NCI-H748 treated with DMSO at 0.1 percent for 48 hours (cell line): ENCODE results near the gene SNX30.
A peak's percentile ranks its signal among the peaks of the same experiment; 100 is the strongest.

Source experiments
- DNase-seq: peaks from one replicate; lab custom pipeline; 2025; lab: John Stamatoyannopoulos, UW

The SNX30 gene

GRCh38 chr9:112822618-112823017 is 72.1 kb downstream of the SNX30 start:
- DNase-seq = no peak

- no peak for DNase-seq
These were observed 72.7 kb downstream of the SNX30 start for GRCh38 chr9:112823257-112823656.

- no peak for DNase-seq
These were observed 80.8 kb downstream of the SNX30 start for GRCh38 chr9:112831281-112831851.

- no peak for DNase-seq
These were observed 81.4 kb downstream of the SNX30 start for GRCh38 chr9:112831969-112832368.

- DNase-seq = no peak
These were observed 82.5 kb downstream of the SNX30 start for GRCh38 chr9:112833081-112833480.

GRCh38 chr9:112836394-112836793 is 85.8 kb downstream of the SNX30 start:
- no peak for DNase-seq

- no peak for DNase-seq
These were observed 87.8 kb downstream of the SNX30 start for GRCh38 chr9:112838342-112838741.

GRCh38 chr9:112839331-112839730 is 88.8 kb downstream of the SNX30 start:
- no peak for DNase-seq

- DNase-seq = no peak
These were observed 90.7 kb downstream of the SNX30 start for GRCh38 chr9:112841261-112841660.

- no peak for DNase-seq
These were observed 92.0 kb downstream of the SNX30 start for GRCh38 chr9:112842555-112842954.

GRCh38 chr9:112844771-112845542 is 94.4 kb downstream of the SNX30 start:
- DNase-seq = peak; percentile 54

- DNase-seq = no peak
These were observed 96.2 kb downstream of the SNX30 start for GRCh38 chr9:112846528-112847488.

- no peak for DNase-seq
These were observed 98.0 kb downstream of the SNX30 start for GRCh38 chr9:112848316-112849151.

GRCh38 chr9:112849363-112849922 is 98.9 kb downstream of the SNX30 start:
- no peak for DNase-seq

GRCh38 chr9:112850840-112851239 is 100.3 kb downstream of the SNX30 start:
- DNase-seq = no peak

GRCh38 chr9:112852741-112853504 is 102.4 kb downstream of the SNX30 start:
- DNase-seq = no peak

GRCh38 chr9:112853882-112854585 is 103.5 kb downstream of the SNX30 start:
- no peak for DNase-seq

GRCh38 chr9:112854657-112855056 is 104.1 kb downstream of the SNX30 start:
- DNase-seq = no peak

GRCh38 chr9:112856200-112856599 is 105.6 kb downstream of the SNX30 start:
- DNase-seq = no peak

- no peak for DNase-seq
These were observed 106.3 kb downstream of the SNX30 start for GRCh38 chr9:112856843-112857242.
